B cell (primary cell): Measurements from ENCODE around the gene ITCH. TPM values are rescaled to one million over a fixed set of nuclear protein-coding genes. Genes with fewer than 3 reads are reported as not detected.

Experiments
- ATAC-seq: fragments of 200-7000 bp; cut with Tn5 transposase; one replicate; pipeline ENCODE4 v1.10.0; 2021; ENCODE audit warnings: low read depth, mild to moderate bottlenecking, moderate number of reproducible peaks, moderate library complexity
- CTCF ChIA-PET: fragments of 350-600 bp; sonication (Branson Sonifier 250); formaldehyde crosslinking; loops from one replicate; lab custom pipeline; 2021; ENCODE audit warnings: antibody characterized with exemption, inconsistent platforms; lab: Charles Lee
- POLR2A ChIA-PET: fragments of 350-600 bp; sonication (Branson Sonifier 250); formaldehyde crosslinking; loops from one replicate; lab custom pipeline; 2021; ENCODE audit warnings: antibody characterized with exemption; lab: Charles Lee
- DNase-seq: peaks from one replicate; pipeline ENCODE4 v3.0.0; 2013
- H2AFZ ChIP-seq: 2 replicates; pipeline ENCODE4 v1.6.1; 2012; ENCODE audit warnings: mild to moderate bottlenecking, low read depth, low read length; ENCODE audit not compliant: insufficient read depth, poor library complexity, severe bottlenecking
- H3K27ac ChIP-seq, 2 donors: 1 replicate in 1 of 2; 2 replicates in 1 of 2; pipeline ENCODE4 v1.5.1; 2012 to 2013; ENCODE audit warnings: low read length in 2 of 2, mild to moderate bottlenecking in 2 of 2, moderate library complexity in 1 of 2
- H3K27me3 ChIP-seq, 4 experiments: fragments of 200-600 bp in 1 of 4; sonication (generic) in 1 of 4; replicated peaks in 1 of 4; 1 replicate in 2 of 4; 2 replicates in 2 of 4; pipeline versions ENCODE4 v1.6.1 to v1.7.0; 2013 to 2016; ENCODE audit warnings: low read length in 3 of 4, mild to moderate bottlenecking in 2 of 4, mixed read lengths in 1 of 4, moderate library complexity in 1 of 4; ENCODE audit not compliant: insufficient read depth in 4 of 4, control insufficient read depth in 3 of 4; ENCODE audit errors: control extremely low read depth in 1 of 4
- H3K36me3 ChIP-seq, 2 experiments: replicated peaks in 1 of 2; 1 replicate in 1 of 2; 2 replicates in 1 of 2; pipeline versions ENCODE4 v1.6.1 to v1.7.1; 2013; ENCODE audit warnings: low read length in 1 of 2; ENCODE audit not compliant: insufficient read depth in 2 of 2, control insufficient read depth in 1 of 2; ENCODE audit errors: control extremely low read depth in 1 of 2, extremely low read depth in 1 of 2
- H3K4me1 ChIP-seq, 2 donors: fragments of 200-600 bp in 1 of 2; sonication (generic) in 1 of 2; 1 replicate in 1 of 2; 2 replicates in 1 of 2; pipeline versions ENCODE4 v1.5.1 to v1.6.1; 2013 to 2017; ENCODE audit warnings: low read length in 2 of 2; ENCODE audit not compliant: control insufficient read depth in 2 of 2, insufficient read depth in 2 of 2
- H3K4me2 ChIP-seq: replicated peaks from 2 replicates; pipeline ENCODE3; 2012; ENCODE audit warnings: mild to moderate bottlenecking, low read depth, low read length; ENCODE audit not compliant: poor library complexity, severe bottlenecking
- H3K4me3 ChIP-seq, 5 experiments: fragments of 200-600 bp in 1 of 5; sonication (generic) in 1 of 5; 1 replicate in 3 of 5; 2 replicates in 2 of 5; pipeline versions ENCODE4 v1.5.1 to v1.7.0; 2011 to 2016; ENCODE audit warnings: low read length in 4 of 5, mild to moderate bottlenecking in 4 of 5, low read depth in 2 of 5, control low read depth in 1 of 5, moderate library complexity in 1 of 5; ENCODE audit not compliant: insufficient read depth in 1 of 5; ENCODE audit errors: control extremely low read depth in 1 of 5, extremely low read depth in 1 of 5
- H3K79me2 ChIP-seq: fragments of 200-600 bp; sonication (generic); one replicate; pipeline ENCODE4 v1.6.0; 2016; ENCODE audit warnings: low read length; ENCODE audit not compliant: control insufficient read depth, insufficient read depth
- H3K9ac ChIP-seq: fragments of 200-600 bp; sonication (generic); 2 replicates; pipeline ENCODE4 v1.6.1; 2017; ENCODE audit warnings: mild to moderate bottlenecking, low read length, moderate library complexity
- H3K9me3 ChIP-seq, 3 donors: one replicate each; pipeline versions ENCODE4 v1.6.1 to v1.7.1; 2013; ENCODE audit warnings: low read length in 2 of 3; ENCODE audit not compliant: control insufficient read depth in 2 of 3, insufficient read depth in 1 of 3; ENCODE audit errors: control extremely low read depth in 1 of 3
- H4K20me1 ChIP-seq: 2 replicates; pipeline ENCODE4 v1.6.0; 2012; ENCODE audit warnings: mild to moderate bottlenecking, low read length; ENCODE audit not compliant: insufficient read depth, control insufficient read depth, poor library complexity, severe bottlenecking
- H3K27ac Mint-ChIP-seq: one replicate; pipeline ENCODE4 v1.8.0; 2021; ENCODE audit warnings: mixed read lengths
- H3K27me3 Mint-ChIP-seq: one replicate; pipeline ENCODE4 v1.8.0; 2021; ENCODE audit warnings: mixed read lengths
- H3K4me1 Mint-ChIP-seq: one replicate; pipeline ENCODE4 v1.8.0; 2021; ENCODE audit warnings: mixed read lengths
- H3K4me3 Mint-ChIP-seq: one replicate; pipeline ENCODE4 v1.8.0; 2021; ENCODE audit warnings: mixed read lengths
- H3K9me3 Mint-ChIP-seq: one replicate; pipeline ENCODE4 v1.8.0; 2022; ENCODE audit warnings: mixed read lengths; ENCODE audit not compliant: insufficient read depth
- EZH2 ChIP-seq: IDR thresholded peaks from 2 replicates; pipeline ENCODE4 v1.6.1; 2012; ENCODE audit warnings: borderline replicate concordance, low read depth, mild to moderate bottlenecking, moderate library complexity, low read length; ENCODE audit not compliant: insufficient read depth, poor library complexity, severe bottlenecking
- WGBS: methylation state at CpG from one replicate; pipeline ENCODE4 v1.1.5; 2013; ENCODE audit warnings: missing lambda C conversion rate; ENCODE audit not compliant: insufficient coverage; 5-methylcytosine and 5-hydroxymethylcytosine counted together
- intact Hi-C: fragments of 100-400 bp; cut with micrococcal nuclease; formaldehyde crosslinking; loops from one replicate; pipeline ENCODE4 v1.10.0; 2022
- polyA plus RNA-seq: library from polyadenylated mRNA; depleted of rRNA; stranded (reverse); fragments of >200 nt; gene quantifications from 2 replicates; pipeline ENCODE4 v1.2.3, GENCODE V29; 2012
- total RNA-seq, 2 donors: library from RNA; stranded (reverse); fragments of 120-200 nt in 1 of 2; gene quantifications; 1 replicate in 1 of 2; 2 replicates in 1 of 2; pipeline versions ENCODE4 v1.2.3 to v1.2.4, GENCODE V29; 2013 to 2022
- TF ChIP-seq, protein P1 (sequence below): fragments of 200-600 bp; IDR thresholded peaks from one replicate; pipeline ENCODE4 v1.8.0; 2022; ENCODE audit warnings: antibody characterized with exemption, mild to moderate bottlenecking

Gene ITCH
- total and polyA plus RNA-seq, 2 donors (not counting 1 experiment from before 2014, with no cell fraction given) = 10.0 to 110 TPM

DNA sequence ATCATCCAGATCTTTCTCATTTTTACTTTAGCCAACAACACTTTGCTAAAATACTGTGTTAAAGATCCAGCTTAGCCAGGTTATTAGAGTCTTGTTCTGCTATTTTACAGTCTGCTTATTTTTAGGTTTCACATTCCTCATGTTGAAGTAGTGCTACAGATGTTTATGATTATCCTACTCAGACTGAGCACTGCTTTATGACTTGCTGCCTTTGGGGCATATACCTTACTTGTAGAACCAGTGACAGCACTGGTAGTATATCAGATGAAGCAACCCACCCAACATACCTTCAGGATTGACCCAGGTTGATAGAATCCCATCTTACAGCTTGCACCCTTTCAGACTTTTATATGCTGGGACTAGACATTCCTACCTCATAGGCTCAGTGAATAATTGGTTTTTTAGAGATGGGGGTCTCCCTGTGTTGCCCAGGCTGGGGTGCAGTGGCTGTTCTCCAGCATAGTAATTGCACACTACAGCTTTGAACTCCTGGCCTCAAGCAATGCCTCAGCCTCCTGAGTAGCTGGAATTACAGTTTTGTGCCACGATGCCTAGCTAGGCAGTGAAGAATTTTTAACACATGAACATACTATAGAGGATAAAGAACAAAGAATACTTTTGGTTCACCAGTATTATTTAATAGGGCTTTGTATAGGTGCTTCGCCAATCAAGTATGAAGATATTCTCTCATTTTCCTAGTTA is 89.4 kb downstream of the ITCH start:
- DNase-seq (no peak), ATAC-seq (no peak)
- Histone ChIP-seq H3K27ac (no peak overlapping the region), H3K36me3 (peaks cover 0 to 57% of the 10 kb centered on the region in 2 experiments), H3K4me3 (no peak overlapping the region), H3K79me2 (no peaks in the 10 kb centered on the region), H3K4me2 (no peak overlapping the region), H2AFZ (no peak overlapping the region), H3K9ac (no peak overlapping the region), H3K27me3 (no peaks in the 10 kb centered on the region), H3K4me1 (no peaks in the 10 kb centered on the region), H4K20me1 (no peaks in the 10 kb centered on the region), H3K9me3 (no peaks in the 10 kb centered on the region)
- no peaks in the 10 kb centered on the region for H3K27me3 Mint-ChIP-seq
- CTCF ChIA-PET = interaction anchor here (0.5 to 2.7 kb wide), 2 partner anchors 140 to 217 kb away, joined by 3 to 6 read pairs; no protein-coding TSS in a partner anchor
- intact Hi-C loops = no loop called here
- H3K4me3 Mint-ChIP-seq = no peak overlapping the region
- POLR2A ChIA-PET = no interaction called here
- no peaks in the 10 kb centered on the region for H3K9me3 Mint-ChIP-seq
- TF ChIP-seq, protein P1, sequence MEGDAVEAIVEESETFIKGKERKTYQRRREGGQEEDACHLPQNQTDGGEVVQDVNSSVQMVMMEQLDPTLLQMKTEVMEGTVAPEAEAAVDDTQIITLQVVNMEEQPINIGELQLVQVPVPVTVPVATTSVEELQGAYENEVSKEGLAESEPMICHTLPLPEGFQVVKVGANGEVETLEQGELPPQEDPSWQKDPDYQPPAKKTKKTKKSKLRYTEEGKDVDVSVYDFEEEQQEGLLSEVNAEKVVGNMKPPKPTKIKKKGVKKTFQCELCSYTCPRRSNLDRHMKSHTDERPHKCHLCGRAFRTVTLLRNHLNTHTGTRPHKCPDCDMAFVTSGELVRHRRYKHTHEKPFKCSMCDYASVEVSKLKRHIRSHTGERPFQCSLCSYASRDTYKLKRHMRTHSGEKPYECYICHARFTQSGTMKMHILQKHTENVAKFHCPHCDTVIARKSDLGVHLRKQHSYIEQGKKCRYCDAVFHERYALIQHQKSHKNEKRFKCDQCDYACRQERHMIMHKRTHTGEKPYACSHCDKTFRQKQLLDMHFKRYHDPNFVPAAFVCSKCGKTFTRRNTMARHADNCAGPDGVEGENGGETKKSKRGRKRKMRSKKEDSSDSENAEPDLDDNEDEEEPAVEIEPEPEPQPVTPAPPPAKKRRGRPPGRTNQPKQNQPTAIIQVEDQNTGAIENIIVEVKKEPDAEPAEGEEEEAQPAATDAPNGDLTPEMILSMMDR = no peak
- no peak for TF ChIP-seq EZH2
- no CpG with 5 or more reads among the region's 2 CpGs for WGBS
- H3K27ac Mint-ChIP-seq = no peak overlapping the region
- no peaks in the 10 kb centered on the region for H3K4me1 Mint-ChIP-seq

DNA sequence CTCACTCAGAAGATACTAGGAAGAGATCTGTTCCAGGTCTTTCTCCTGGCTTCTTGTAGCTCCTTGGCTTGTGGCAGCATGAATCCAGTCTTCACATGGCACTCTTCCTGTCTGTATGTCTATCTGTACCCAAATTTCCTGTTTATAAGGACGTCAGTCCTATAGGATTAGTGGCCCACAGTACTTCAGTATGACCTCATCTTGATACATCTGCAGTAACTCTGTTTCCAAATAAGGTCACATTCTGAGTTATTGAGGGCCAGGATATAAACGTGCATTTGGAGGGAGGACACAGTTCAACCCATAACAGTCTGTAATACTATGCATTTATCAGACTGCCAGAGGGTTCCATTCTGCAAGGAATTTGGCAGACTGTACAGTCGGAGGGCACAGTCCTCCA is 95.6 kb downstream of the ITCH start:
- H3K27me3 Mint-ChIP-seq = no peaks in the 10 kb centered on the region
- H4K20me1 ChIP-seq = peaks cover 8% of the 10 kb centered on the region
- H3K79me2 ChIP-seq = peaks cover 4% of the 10 kb centered on the region
- DNase-seq = no peak
- H3K9me3 Mint-ChIP-seq = no peaks in the 10 kb centered on the region
- no peak overlapping the region for H3K4me3 Mint-ChIP-seq
- ChIA-PET POLR2A (no interaction called here), CTCF (no interaction called here)
- intact Hi-C loops = no loop called here
- 100% methylated on average over 2 of the region's 3 CpGs for WGBS
- no peaks in the 10 kb centered on the region for H3K9me3 ChIP-seq
- TF ChIP-seq, protein P1 = no peak
- no peak for TF ChIP-seq EZH2
- H2AFZ ChIP-seq = no peak overlapping the region
- H3K27ac Mint-ChIP-seq = peak overlapping the region; percentile 50
- peak overlapping the region in 1 of 2 donors; percentile 74 for H3K27ac ChIP-seq
- no peak overlapping the region for H3K4me2 ChIP-seq
- no peak overlapping the region for H3K9ac ChIP-seq
- ATAC-seq = no peak
- H3K4me3 ChIP-seq = no peak overlapping the region
- peaks cover 0 to 50% of the 10 kb centered on the region in 2 experiments for H3K36me3 ChIP-seq
- H3K4me1 Mint-ChIP-seq = peaks cover 20% of the 10 kb centered on the region
- H3K4me1 ChIP-seq = peaks cover 10 to 15% of the 10 kb centered on the region in 2 donors
- H3K27me3 ChIP-seq = no peaks in the 10 kb centered on the region
